Measurements from ENCODE around the gene RASAL2. TPM values are rescaled to one million over a fixed set of nuclear protein-coding genes. Genes with fewer than 3 reads are reported as not detected.
A peak's percentile ranks its signal among the peaks of the same experiment; 100 is the strongest.

Gene RASAL2
- total and polyA plus RNA-seq, 2 of the 4 experiments (the other 2 are of a cell fraction) = 13.1 to 20.6 TPM

DNA sequence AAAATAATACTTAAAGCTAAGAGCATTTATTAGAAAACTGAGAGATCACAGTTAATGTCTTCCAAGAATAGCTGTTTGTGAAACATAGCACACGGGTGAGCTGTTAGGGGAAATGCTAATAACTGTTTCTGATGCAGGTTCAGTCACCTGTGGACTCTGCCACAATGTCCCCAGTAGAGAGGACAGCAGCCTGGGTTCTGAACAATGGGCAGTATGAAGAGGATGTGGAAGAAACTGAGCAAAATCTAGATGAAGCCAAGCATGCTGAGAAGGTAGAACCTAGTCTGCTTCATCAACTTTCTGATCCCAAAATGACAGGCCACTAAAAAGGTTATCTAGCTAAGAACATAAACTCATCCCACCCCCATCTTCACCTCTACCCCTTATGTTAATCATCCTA is 370.2 kb downstream of the RASAL2 start:
- Histone ChIP-seq H3K4ac (ENCODE audit: low read depth, low read length) (no peak overlapping the region), H2AFZ (replicated peaks; ENCODE audit: low read length, poor library complexity) (no peak overlapping the region), H4K91ac (ENCODE audit: insufficient read depth, low read depth, low read length) (no peak overlapping the region), H2AK5ac (ENCODE audit: low read depth, low read length) (no peak overlapping the region), H3K14ac (replicated peaks; ENCODE audit: low read depth, low read length) (no peak overlapping the region; the same call in 1 of the 2 replicates), H3K27ac (ENCODE audit: insufficient read depth, low read length) (no peak overlapping the region), H4K5ac (ENCODE audit: low read depth, low read length) (no peak overlapping the region), H2BK20ac (ENCODE audit: low read depth, low read length) (no peak overlapping the region), H3K4me2 (ENCODE audit: low read depth, low read length) (no peak overlapping the region), H2AK9ac (replicated peaks; ENCODE audit: low read depth, low read length, poor library complexity) (no peak overlapping the region), H3K9me1 (ENCODE audit: insufficient read depth, low read length) (peaks cover 10% of the 10 kb centered on the region), H3K79me1 (ENCODE audit: low read depth in 1 of 2, low read length in 2 of 2) (peaks cover 0 to 11% of the 10 kb centered on the region in 2 experiments; a peak in 2 of 4 replicates), H3K56ac (ENCODE audit: extremely low read depth, insufficient read depth, low read length) (no peak overlapping the region), H3K9ac (ENCODE audit: low read depth, low read length) (no peak overlapping the region), H3K9me3 (ENCODE audit: control insufficient read depth, insufficient read depth, low read length) (no peaks in the 10 kb centered on the region), H3K4me3 (ENCODE audit: insufficient read depth, low read depth, low read length) (no peak overlapping the region), H3K36me3 (ENCODE audit: control insufficient read depth, insufficient read depth, low read length) (peaks cover 10% of the 10 kb centered on the region), H3K18ac (ENCODE audit: low read depth, low read length) (no peak overlapping the region), H2BK120ac (ENCODE audit: low read depth, low read length) (no peak overlapping the region), H2BK5ac (ENCODE audit: low read depth, low read length, poor library complexity, severe bottlenecking) (peak overlapping the region; percentile 39), H4K20me1 (ENCODE audit: insufficient read depth, low read length) (no peaks in the 10 kb centered on the region), H2BK15ac (ENCODE audit: low read depth, low read length) (0 out of 3 replicates have a peak overlapping the region, but pooled peaks have one; percentile 4), H4K8ac (ENCODE audit: low read depth in 2 of 2, low read length in 2 of 2) (no peak overlapping the region; a peak in 1 of 4 replicates), H3K23ac (ENCODE audit: low read depth, low read length) (peak overlapping the region; percentile 18; the same call in 1 of the 2 replicates), H3K27me3 (ENCODE audit: control insufficient read depth, insufficient read depth, low read length) (no peaks in the 10 kb centered on the region), H3K4me1 (ENCODE audit: control insufficient read depth, insufficient read depth, low read length) (peaks cover 4% of the 10 kb centered on the region; the same call in 1 of the 2 replicates)
- 33% methylated on average over 1 of the region's 1 CpG; no CpG with 5 or more reads in 1 of the 2 experiments for WGBS, 2 experiments (ENCODE audit: extremely low coverage in 2 of 2, insufficient read length in 1 of 2)
- BruUV-seq (replicated peaks) = no TSS peak
- dilution Hi-C loops (cut with HindIII; ENCODE audit: low sequenced_read_pairs, unreplicated experiment) (no loop called here), intact Hi-C loops (cut with micrococcal nuclease) (no loop called here), in situ Hi-C loops (cut with MboI; ENCODE audit: low sequenced_read_pairs) (no loop called here)
- POLR2A ChIA-PET (ENCODE audit: unreplicated experiment) = no interaction called here
- no peak for DNase-seq
- TF ChIP-seq MAFK (IDR thresholded peaks at IDR 0.05; ENCODE audit: low read depth, low read length) (no peak), POLR2A (IDR thresholded peaks at IDR 0.05; ENCODE audit: low read depth, low read length) (no peak), RCOR1 (IDR thresholded peaks at IDR 0.05; ENCODE audit: insufficient replicate concordance, low read length) (no peak), MAZ (IDR thresholded peaks at IDR 0.05; ENCODE audit: borderline replicate concordance, low read depth, low read length) (no peak), NFE2L2 (IDR thresholded peaks at IDR 0.05; ENCODE audit: low read depth, low read length) (no peak), ELK1 (IDR thresholded peaks at IDR 0.05; ENCODE audit: borderline replicate concordance, low read depth, low read length) (no peak), BHLHE40 (IDR thresholded peaks at IDR 0.05; ENCODE audit: low read depth, low read length) (no peak), CHD1 (IDR thresholded peaks at IDR 0.05; ENCODE audit: low read depth, low read length) (no peak), RAD21 (IDR thresholded peaks at IDR 0.05; ENCODE audit: low read length) (no peak), MXI1 (IDR thresholded peaks at IDR 0.05; ENCODE audit: borderline replicate concordance, low read depth, low read length) (no peak), SMC3 (IDR thresholded peaks at IDR 0.05; ENCODE audit: low read depth, low read length) (no peak), FOS (IDR thresholded peaks at IDR 0.05; ENCODE audit: low read depth, low read length) (no peak), RFX5 (IDR thresholded peaks at IDR 0.05; ENCODE audit: low read depth, low read length) (no peak), CTCF (conservative IDR thresholded peaks at IDR 0.05; ENCODE audit: low read depth, low read length) (no peak), CEBPB (IDR thresholded peaks at IDR 0.05; ENCODE audit: low read depth, low read length) (no peak)
- TF ChIP-seq, protein P1, sequence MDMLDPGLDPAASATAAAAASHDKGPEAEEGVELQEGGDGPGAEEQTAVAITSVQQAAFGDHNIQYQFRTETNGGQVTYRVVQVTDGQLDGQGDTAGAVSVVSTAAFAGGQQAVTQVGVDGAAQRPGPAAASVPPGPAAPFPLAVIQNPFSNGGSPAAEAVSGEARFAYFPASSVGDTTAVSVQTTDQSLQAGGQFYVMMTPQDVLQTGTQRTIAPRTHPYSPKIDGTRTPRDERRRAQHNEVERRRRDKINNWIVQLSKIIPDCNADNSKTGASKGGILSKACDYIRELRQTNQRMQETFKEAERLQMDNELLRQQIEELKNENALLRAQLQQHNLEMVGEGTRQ (IDR thresholded peaks at IDR 0.05; ENCODE audit: low read depth, low read length) = no peak
- no peak for ATAC-seq (ENCODE audit: low read depth)
- CTCF ChIA-PET = interaction anchor here (1.1 to 1.2 kb wide), 2 partner anchors 38 to 165 kb away, joined by 3 to 7 read pairs; no protein-coding TSS in a partner anchor
